GM23338 (cell line): ENCODE measurements around the gene AP1S1. TPM values are rescaled to one million over a fixed set of nuclear protein-coding genes. Genes with fewer than 3 reads are reported as not detected.
A peak's percentile ranks its signal among the peaks of the same experiment; 100 is the strongest.

Source experiments
- ATAC-seq: fragments of 200-7000 bp; cut with Tn5 transposase; 3 replicates; pipeline ENCODE4 v1.9.1; 2020
- DNase-seq: peaks from one replicate; pipeline ENCODE4 v3.0.0-alpha.2; 2015; ENCODE audit warnings: low spot score
- H2AFZ ChIP-seq: fragments of 200-600 bp; sonication (generic); 2 replicates; pipeline ENCODE4 v1.8.0; 2016; ENCODE audit warnings: antibody characterized with exemption, mild to moderate bottlenecking, moderate library complexity
- H3F3A ChIP-seq: fragments of 200-600 bp; sonication (generic); replicated peaks from 2 replicates; pipeline ENCODE4 v1.8.0; 2017; ENCODE audit warnings: antibody characterized with exemption, mixed run types, low read depth
- H3K27ac ChIP-seq: fragments of 200-600 bp; sonication (generic); 2 replicates; pipeline ENCODE4 v1.6.1; 2016; ENCODE audit warnings: low read depth
- H3K27me3 ChIP-seq: fragments of 200-600 bp; sonication (generic); 2 replicates; pipeline ENCODE4 v1.8.0; 2016; ENCODE audit warnings: mild to moderate bottlenecking, mixed run types, moderate library complexity; ENCODE audit not compliant: insufficient read depth
- H3K36me3 ChIP-seq: fragments of 200-600 bp; sonication (generic); 2 replicates; pipeline ENCODE4 v1.8.0; 2016; ENCODE audit warnings: mild to moderate bottlenecking; ENCODE audit not compliant: insufficient read depth
- H3K4me1 ChIP-seq: fragments of 200-600 bp; sonication (generic); 2 replicates; pipeline ENCODE4 v1.8.0; 2016; ENCODE audit warnings: mild to moderate bottlenecking, moderate library complexity; ENCODE audit not compliant: insufficient read depth
- H3K4me2 ChIP-seq: fragments of 200-600 bp; sonication (generic); 2 replicates; pipeline ENCODE4 v1.7.1; 2017; ENCODE audit warnings: mixed run types
- H3K4me3 ChIP-seq: fragments of 200-600 bp; sonication (generic); 2 replicates; pipeline ENCODE4 v1.6.1; 2016; ENCODE audit warnings: mixed run types
- H3K79me2 ChIP-seq: fragments of 200-600 bp; sonication (generic); replicated peaks from 2 replicates; pipeline ENCODE4 v1.8.0; 2017; ENCODE audit warnings: mild to moderate bottlenecking; ENCODE audit not compliant: insufficient read depth
- H3K9me2 ChIP-seq: fragments of 200-600 bp; sonication (generic); 2 replicates; pipeline ENCODE4 v1.8.0; 2017; ENCODE audit not compliant: insufficient read depth
- H4K20me1 ChIP-seq: fragments of 200-600 bp; sonication (generic); replicated peaks from 2 replicates; pipeline ENCODE4 v1.8.0; 2017; ENCODE audit warnings: mild to moderate bottlenecking; ENCODE audit not compliant: insufficient read depth
- H3K27ac Mint-ChIP-seq: 2 replicates; pipeline ENCODE4 v1.8.0; 2020; ENCODE audit warnings: inconsistent platforms, mild to moderate bottlenecking, moderate library complexity, mixed read lengths
- H3K27me3 Mint-ChIP-seq: 3 replicates; pipeline ENCODE4 v1.8.0; 2022; ENCODE audit warnings: low read depth, mild to moderate bottlenecking, moderate library complexity, mixed read lengths, inconsistent platforms; ENCODE audit not compliant: insufficient read depth, poor library complexity
- H3K36me3 Mint-ChIP-seq: 3 replicates; pipeline ENCODE4 v1.8.0; 2021; ENCODE audit warnings: low read depth, mild to moderate bottlenecking, inconsistent platforms, moderate library complexity, mixed read lengths
- H3K4me1 Mint-ChIP-seq: 3 replicates; pipeline ENCODE4 v1.8.0; 2020; ENCODE audit warnings: mild to moderate bottlenecking, inconsistent platforms, mixed read lengths
- H3K4me3 Mint-ChIP-seq: 3 replicates; pipeline ENCODE4 v1.8.0; 2021; ENCODE audit warnings: moderate library complexity, mild to moderate bottlenecking, inconsistent platforms, mixed read lengths
- H3K9me3 Mint-ChIP-seq: 3 replicates; pipeline ENCODE4 v1.8.0; 2020; ENCODE audit warnings: moderate library complexity, mild to moderate bottlenecking, inconsistent platforms, mixed read lengths
- CREB1 ChIP-seq: fragments of 250-450 bp; sonication (Bioruptor Pico); IDR thresholded peaks from 2 replicates; pipeline ENCODE4 v1.5.0; 2020; ENCODE audit warnings: low read depth, mild to moderate bottlenecking, moderate library complexity
- EZH2 ChIP-seq: fragments of 200-600 bp; sonication (generic); IDR thresholded peaks from one replicate; pipeline ENCODE4 v1.8.0; 2017; ENCODE audit warnings: antibody characterized with exemption, mild to moderate bottlenecking, low read depth; ENCODE audit not compliant: unreplicated experiment
- EZH2phosphoT487 ChIP-seq: fragments of 200-600 bp; sonication (generic); IDR thresholded peaks from one replicate; pipeline ENCODE4 v1.8.1; 2018; ENCODE audit warnings: antibody characterized with exemption; ENCODE audit not compliant: unreplicated experiment
- JUNB ChIP-seq: IDR thresholded peaks from one replicate; pipeline ENCODE4 v1.6.1; 2016; ENCODE audit warnings: antibody characterized with exemption; ENCODE audit not compliant: unreplicated experiment
- NANOG ChIP-seq: IDR thresholded peaks from 2 replicates; pipeline ENCODE4 v1.6.1; 2016; ENCODE audit warnings: antibody characterized with exemption, borderline replicate concordance
- POLR2AphosphoS5 ChIP-seq: IDR thresholded peaks from 2 replicates; pipeline ENCODE4 v1.6.1; 2016; ENCODE audit warnings: antibody characterized with exemption, low read depth
- ZNF331 ChIP-seq: fragments of 250-450 bp; sonication (Bioruptor Pico); IDR thresholded peaks from 2 replicates; pipeline ENCODE4 v1.5.0; 2020; ENCODE audit warnings: low read depth, mild to moderate bottlenecking, moderate library complexity
- polyA plus RNA-seq: library from polyadenylated mRNA; unstranded; fragments of >200 nt; fragmentation: Nextera tagmentation; extraction: Ambion mirVana; gene quantifications from 2 replicates; pipeline ENCODE4 v1.2.1, GENCODE V29; 2016
- total RNA-seq: library from RNA; depleted of rRNA; stranded (reverse); fragments of >200 nt; shearing (Covaris generic); gene quantifications from 2 replicates; pipeline ENCODE4 v1.2.3, GENCODE V29; 2014
- TF ChIP-seq, protein P1 (sequence below): IDR thresholded peaks from 2 replicates; pipeline ENCODE4 v1.6.1; 2016; ENCODE audit warnings: antibody characterized with exemption
- TF ChIP-seq, protein P2 (sequence below): IDR thresholded peaks from one replicate; pipeline ENCODE4 v1.6.1; 2018; ENCODE audit warnings: antibody characterized with exemption; ENCODE audit not compliant: unreplicated experiment
- TF ChIP-seq, protein P3 (sequence below): fragments of 250-450 bp; sonication (Bioruptor Pico); IDR thresholded peaks from 2 replicates; pipeline ENCODE4 v1.5.0; 2020; ENCODE audit warnings: mild to moderate bottlenecking, moderate library complexity

The AP1S1 gene
- total and polyA plus RNA-seq, 2 experiments from 2014 or later: 11.5 to 60.6 TPM

DNA sequence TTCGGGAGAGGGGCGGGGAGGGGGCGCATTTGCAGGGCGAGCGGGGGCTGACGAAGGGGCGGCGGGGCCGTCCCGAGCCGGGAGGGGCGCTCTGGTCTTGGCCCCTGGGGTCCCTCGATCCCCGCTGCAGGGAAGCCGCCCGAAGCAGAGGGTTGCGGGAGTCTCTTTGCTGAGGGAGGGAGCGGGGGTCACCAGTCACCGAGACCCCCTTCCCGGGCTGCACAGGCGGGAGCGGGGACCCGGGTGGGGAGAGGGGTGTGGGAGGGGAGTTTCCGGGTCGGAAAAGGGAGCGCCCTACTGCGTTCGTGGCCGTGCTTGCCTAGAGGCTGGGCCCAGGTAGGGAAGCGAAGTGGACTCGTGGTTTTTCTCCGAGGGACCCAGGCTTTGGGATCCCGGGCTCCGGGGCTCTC, 422 bp downstream of the AP1S1 start:
- Histone ChIP-seq H3K27me3 (peaks cover 12% of the 10 kb centered on the region; the same call in 1 of the 2 replicates), H3K27ac (no peak overlapping the region), H3K4me3 (peak overlapping the region; percentile 79), H3K9me2 (peaks cover 4% of the 10 kb centered on the region; the same call in 1 of the 2 replicates), H3F3A (peaks cover 22% of the 10 kb centered on the region), H4K20me1 (no peaks in the 10 kb centered on the region), H3K79me2 (peaks cover 14% of the 10 kb centered on the region), H3K4me1 (peaks cover 30% of the 10 kb centered on the region), H3K36me3 (no peaks in the 10 kb centered on the region; the same call in 1 of the 2 replicates), H3K4me2 (peak overlapping the region; percentile 99), H2AFZ (peak overlapping the region; percentile 38)
- H3K4me1 Mint-ChIP-seq: peaks cover 33% of the 10 kb centered on the region
- peaks cover 23% of the 10 kb centered on the region for H3K36me3 Mint-ChIP-seq
- peak overlapping the region; percentile 80 for H3K4me3 Mint-ChIP-seq
- H3K9me3 Mint-ChIP-seq: peaks cover 11% of the 10 kb centered on the region; the same call in 2 of the 3 replicates
- H3K27ac Mint-ChIP-seq: no peak overlapping the region
- peak; percentile 44 for ATAC-seq
- H3K27me3 Mint-ChIP-seq: peaks cover 31% of the 10 kb centered on the region
- DNase-seq: peak; percentile 48
- TF ChIP-seq EZH2: no peak
- TF ChIP-seq JUNB: no peak
- TF ChIP-seq NANOG: no peak
- TF ChIP-seq, protein P1, sequence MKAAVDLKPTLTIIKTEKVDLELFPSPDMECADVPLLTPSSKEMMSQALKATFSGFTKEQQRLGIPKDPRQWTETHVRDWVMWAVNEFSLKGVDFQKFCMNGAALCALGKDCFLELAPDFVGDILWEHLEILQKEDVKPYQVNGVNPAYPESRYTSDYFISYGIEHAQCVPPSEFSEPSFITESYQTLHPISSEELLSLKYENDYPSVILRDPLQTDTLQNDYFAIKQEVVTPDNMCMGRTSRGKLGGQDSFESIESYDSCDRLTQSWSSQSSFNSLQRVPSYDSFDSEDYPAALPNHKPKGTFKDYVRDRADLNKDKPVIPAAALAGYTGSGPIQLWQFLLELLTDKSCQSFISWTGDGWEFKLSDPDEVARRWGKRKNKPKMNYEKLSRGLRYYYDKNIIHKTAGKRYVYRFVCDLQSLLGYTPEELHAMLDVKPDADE: no peak

DNA sequence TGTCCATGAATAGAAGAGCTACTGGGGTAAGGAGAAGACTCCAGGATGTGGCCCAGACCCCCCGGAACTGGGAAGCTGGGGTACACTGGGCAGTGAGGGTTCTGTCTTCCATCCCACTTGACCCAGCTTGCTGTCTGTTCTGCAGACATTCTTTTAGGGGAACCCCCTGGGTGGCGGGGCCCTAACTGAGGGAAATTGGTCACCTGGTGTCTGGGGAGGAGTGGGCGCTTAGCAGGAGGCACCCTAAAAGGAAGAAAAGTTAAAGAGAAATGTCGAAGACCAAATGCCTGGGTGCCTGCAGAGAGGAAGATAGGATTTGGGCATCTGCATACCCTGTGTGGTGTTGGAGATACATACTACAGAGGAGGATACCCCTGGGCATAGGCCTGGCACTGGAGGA, 1.0 kb downstream of the AP1S1 start:
- no peaks in the 10 kb centered on the region for H4K20me1 ChIP-seq
- H3K4me2 ChIP-seq: peak overlapping the region; percentile 99
- H2AFZ ChIP-seq: peak overlapping the region; percentile 38; the same call in 1 of the 2 replicates
- peaks cover 12% of the 10 kb centered on the region; the same call in 1 of the 2 replicates for H3K27me3 ChIP-seq
- peaks cover 4% of the 10 kb centered on the region; the same call in 1 of the 2 replicates for H3K9me2 ChIP-seq
- no peak for ATAC-seq
- no peaks in the 10 kb centered on the region; the same call in 1 of the 2 replicates for H3K36me3 ChIP-seq
- no peak overlapping the region for H3K27ac ChIP-seq
- peak overlapping the region; percentile 0; the same call in 1 of the 2 replicates for H3K27ac Mint-ChIP-seq
- peak; percentile 18 for DNase-seq
- peaks cover 33% of the 10 kb centered on the region for H3K4me1 ChIP-seq
- H3K9me3 Mint-ChIP-seq: peaks cover 11% of the 10 kb centered on the region; the same call in 2 of the 3 replicates
- peak overlapping the region; percentile 79 for H3K4me3 ChIP-seq
- peaks cover 30% of the 10 kb centered on the region for H3K27me3 Mint-ChIP-seq
- peaks cover 39% of the 10 kb centered on the region for H3K4me1 Mint-ChIP-seq
- peaks cover 22% of the 10 kb centered on the region for H3F3A ChIP-seq
- H3K4me3 Mint-ChIP-seq: peak overlapping the region; percentile 80
- peaks cover 14% of the 10 kb centered on the region for H3K79me2 ChIP-seq
- peaks cover 23% of the 10 kb centered on the region for H3K36me3 Mint-ChIP-seq
- TF ChIP-seq ZNF331 (no peak), CREB1 (no peak), POLR2AphosphoS5 (no peak), EZH2phosphoT487 (no peak), NANOG (no peak)
- TF ChIP-seq, protein P2, sequence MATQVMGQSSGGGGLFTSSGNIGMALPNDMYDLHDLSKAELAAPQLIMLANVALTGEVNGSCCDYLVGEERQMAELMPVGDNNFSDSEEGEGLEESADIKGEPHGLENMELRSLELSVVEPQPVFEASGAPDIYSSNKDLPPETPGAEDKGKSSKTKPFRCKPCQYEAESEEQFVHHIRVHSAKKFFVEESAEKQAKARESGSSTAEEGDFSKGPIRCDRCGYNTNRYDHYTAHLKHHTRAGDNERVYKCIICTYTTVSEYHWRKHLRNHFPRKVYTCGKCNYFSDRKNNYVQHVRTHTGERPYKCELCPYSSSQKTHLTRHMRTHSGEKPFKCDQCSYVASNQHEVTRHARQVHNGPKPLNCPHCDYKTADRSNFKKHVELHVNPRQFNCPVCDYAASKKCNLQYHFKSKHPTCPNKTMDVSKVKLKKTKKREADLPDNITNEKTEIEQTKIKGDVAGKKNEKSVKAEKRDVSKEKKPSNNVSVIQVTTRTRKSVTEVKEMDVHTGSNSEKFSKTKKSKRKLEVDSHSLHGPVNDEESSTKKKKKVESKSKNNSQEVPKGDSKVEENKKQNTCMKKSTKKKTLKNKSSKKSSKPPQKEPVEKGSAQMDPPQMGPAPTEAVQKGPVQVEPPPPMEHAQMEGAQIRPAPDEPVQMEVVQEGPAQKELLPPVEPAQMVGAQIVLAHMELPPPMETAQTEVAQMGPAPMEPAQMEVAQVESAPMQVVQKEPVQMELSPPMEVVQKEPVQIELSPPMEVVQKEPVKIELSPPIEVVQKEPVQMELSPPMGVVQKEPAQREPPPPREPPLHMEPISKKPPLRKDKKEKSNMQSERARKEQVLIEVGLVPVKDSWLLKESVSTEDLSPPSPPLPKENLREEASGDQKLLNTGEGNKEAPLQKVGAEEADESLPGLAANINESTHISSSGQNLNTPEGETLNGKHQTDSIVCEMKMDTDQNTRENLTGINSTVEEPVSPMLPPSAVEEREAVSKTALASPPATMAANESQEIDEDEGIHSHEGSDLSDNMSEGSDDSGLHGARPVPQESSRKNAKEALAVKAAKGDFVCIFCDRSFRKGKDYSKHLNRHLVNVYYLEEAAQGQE: no peak
- TF ChIP-seq, protein P3, sequence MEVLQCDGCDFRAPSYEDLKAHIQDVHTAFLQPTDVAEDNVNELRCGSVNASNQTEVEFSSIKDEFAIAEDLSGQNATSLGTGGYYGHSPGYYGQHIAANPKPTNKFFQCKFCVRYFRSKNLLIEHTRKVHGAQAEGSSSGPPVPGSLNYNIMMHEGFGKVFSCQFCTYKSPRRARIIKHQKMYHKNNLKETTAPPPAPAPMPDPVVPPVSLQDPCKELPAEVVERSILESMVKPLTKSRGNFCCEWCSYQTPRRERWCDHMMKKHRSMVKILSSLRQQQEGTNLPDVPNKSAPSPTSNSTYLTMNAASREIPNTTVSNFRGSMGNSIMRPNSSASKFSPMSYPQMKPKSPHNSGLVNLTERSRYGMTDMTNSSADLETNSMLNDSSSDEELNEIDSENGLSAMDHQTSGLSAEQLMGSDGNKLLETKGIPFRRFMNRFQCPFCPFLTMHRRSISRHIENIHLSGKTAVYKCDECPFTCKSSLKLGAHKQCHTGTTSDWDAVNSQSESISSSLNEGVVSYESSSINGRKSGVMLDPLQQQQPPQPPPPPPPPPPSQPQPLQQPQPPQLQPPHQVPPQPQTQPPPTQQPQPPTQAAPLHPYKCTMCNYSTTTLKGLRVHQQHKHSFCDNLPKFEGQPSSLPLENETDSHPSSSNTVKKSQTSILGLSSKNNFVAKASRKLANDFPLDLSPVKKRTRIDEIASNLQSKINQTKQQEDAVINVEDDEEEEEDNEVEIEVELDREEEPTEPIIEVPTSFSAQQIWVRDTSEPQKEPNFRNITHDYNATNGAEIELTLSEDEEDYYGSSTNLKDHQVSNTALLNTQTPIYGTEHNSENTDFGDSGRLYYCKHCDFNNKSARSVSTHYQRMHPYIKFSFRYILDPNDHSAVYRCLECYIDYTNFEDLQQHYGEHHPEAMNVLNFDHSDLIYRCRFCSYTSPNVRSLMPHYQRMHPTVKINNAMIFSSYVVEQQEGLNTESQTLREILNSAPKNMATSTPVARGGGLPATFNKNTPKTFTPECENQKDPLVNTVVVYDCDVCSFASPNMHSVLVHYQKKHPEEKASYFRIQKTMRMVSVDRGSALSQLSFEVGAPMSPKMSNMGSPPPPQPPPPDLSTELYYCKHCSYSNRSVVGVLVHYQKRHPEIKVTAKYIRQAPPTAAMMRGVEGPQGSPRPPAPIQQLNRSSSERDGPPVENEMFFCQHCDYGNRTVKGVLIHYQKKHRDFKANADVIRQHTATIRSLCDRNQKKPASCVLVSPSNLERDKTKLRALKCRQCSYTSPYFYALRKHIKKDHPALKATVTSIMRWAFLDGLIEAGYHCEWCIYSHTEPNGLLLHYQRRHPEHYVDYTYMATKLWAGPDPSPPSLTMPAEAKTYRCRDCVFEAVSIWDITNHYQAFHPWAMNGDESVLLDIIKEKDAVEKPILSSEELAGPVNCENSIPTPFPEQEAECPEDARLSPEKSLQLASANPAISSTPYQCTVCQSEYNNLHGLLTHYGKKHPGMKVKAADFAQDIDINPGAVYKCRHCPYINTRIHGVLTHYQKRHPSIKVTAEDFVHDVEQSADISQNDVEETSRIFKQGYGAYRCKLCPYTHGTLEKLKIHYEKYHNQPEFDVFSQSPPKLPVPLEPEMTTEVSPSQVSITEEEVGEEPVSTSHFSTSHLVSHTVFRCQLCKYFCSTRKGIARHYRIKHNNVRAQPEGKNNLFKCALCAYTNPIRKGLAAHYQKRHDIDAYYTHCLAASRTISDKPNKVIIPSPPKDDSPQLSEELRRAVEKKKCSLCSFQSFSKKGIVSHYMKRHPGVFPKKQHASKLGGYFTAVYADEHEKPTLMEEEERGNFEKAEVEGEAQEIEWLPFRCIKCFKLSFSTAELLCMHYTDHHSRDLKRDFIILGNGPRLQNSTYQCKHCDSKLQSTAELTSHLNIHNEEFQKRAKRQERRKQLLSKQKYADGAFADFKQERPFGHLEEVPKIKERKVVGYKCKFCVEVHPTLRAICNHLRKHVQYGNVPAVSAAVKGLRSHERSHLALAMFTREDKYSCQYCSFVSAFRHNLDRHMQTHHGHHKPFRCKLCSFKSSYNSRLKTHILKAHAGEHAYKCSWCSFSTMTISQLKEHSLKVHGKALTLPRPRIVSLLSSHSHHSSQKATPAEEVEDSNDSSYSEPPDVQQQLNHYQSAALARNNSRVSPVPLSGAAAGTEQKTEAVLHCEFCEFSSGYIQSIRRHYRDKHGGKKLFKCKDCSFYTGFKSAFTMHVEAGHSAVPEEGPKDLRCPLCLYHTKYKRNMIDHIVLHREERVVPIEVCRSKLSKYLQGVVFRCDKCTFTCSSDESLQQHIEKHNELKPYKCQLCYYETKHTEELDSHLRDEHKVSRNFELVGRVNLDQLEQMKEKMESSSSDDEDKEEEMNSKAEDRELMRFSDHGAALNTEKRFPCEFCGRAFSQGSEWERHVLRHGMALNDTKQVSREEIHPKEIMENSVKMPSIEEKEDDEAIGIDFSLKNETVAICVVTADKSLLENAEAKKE (CRISPR knock-in tag): no peak
